NCI-H146 treated with DMSO at 0.1 percent for 48 hours (cell line): Measurements from ENCODE around the gene SNED1.

Experiments used
- DNase-seq: peaks from one replicate; lab custom pipeline; 2025; ENCODE audit not compliant: unreplicated experiment; lab: John Stamatoyannopoulos, UW

SNED1 gene

DNA sequence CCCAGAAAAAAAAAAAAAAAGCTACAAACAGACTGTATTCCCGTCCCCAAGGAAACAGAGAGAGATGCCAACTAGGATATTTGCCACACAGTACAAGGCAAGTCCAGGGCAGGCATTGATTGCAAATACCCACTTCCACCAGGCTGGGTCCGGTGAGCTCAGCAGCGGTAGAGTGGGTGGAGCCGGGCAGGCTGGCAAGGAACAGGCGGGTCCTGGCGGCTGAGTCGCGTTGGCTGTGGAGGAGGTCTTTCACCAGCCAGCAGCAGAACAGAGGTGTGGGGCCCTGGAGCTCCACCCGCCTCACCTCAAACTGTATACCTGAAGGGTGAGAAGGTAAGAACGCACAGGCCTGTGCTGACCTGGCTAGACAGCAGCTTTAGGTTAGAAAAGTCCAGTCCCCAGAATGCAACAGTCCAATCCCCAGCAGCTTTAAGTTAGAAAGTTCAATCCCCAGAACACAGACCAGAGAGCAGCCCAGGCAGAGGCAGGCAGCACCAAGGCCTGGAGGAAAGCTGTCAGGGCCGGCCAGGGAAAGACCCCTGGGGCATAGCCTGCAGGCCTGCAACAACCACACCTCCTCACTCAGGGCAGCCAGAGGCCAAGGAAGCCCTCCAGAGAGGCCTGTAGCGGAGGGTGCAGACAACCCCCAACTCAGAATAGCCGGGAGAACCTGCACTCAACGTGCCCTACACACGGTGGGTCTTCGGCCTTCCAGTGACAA, 125.6 kb downstream of the SNED1 start:
- no peak for DNase-seq

DNA sequence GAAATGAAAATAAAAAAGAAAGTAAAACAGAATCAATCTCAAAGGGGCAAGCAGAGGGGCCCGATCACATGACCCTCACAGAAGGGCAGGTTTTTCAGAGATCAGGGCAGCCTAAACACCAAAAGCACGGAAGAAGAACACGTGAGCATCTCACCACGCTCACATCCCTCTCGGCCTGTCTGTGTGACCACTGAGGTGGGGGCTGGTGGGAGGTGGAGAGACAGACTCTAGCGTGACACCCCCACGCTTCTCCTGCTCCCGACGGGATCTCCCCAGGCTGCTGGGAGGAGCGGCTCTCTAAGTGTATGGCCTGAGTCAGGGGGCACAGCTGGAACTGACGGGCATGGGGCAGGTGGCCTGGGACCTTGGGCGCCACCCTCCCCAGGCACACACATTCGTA, 127.2 kb downstream of the SNED1 start:
- DNase-seq = no peak

DNA sequence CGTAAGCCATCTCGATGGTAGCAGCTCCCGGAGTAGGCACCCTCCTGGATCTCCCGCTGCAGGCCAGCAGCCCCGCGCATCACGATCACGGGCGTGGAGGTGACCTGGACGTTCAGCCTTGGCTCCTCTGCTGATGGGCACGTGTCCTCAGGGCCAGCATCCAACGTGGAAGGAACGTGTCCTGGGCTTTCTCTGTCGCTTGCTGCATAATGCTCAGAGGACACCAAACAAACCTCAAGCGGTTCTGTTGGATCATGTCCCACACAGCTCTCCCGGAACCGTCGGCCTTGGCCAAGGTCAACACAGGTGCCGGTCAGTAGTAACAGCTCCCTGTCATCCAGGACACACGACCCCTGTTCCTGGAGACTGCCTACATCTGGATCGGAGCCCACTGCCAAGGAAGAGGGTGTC, 127.8 kb downstream of the SNED1 start:
- DNase-seq = no peak

DNA sequence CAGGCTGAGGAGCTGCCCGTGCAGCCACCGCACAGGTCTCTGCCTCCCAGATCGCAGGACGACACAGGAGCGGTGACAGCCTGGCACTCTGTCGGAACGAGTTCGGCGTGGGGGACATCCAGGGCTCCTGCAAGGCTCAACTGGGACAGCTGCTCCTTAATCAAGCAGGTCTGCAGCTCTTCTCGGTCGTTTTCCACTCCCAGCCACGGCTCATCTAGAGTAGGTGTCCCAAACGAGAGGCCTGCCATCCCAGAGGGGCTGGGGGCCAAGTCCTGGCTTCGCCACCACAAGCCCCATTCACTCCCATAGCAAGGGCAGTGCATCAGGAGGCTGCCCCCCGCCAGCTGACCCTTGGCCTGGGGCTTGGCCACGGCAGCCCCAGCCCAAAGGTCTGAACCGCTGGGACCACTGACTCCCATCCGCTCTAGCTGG, 128.4 kb downstream of the SNED1 start:
- DNase-seq = no peak

DNA sequence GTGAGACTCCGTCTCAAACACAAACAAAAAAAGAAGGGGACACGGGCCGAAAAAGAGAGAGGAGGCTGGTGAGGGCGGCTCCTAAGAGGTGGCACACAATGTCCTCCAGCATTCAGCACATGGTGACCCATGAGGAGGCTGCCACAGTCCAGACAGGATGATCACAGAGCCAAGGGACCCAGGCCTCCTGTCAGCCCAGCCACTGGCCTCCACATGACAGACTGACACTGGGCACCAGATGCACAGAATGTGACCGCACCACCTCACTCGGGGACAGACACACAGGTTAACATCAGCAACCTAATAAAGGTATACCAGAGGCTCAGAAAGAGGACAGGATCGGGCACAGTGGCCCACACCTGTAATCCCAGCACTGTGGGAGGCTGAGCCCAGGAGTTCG, 129.8 kb downstream of the SNED1 start:
- DNase-seq = no peak

DNA sequence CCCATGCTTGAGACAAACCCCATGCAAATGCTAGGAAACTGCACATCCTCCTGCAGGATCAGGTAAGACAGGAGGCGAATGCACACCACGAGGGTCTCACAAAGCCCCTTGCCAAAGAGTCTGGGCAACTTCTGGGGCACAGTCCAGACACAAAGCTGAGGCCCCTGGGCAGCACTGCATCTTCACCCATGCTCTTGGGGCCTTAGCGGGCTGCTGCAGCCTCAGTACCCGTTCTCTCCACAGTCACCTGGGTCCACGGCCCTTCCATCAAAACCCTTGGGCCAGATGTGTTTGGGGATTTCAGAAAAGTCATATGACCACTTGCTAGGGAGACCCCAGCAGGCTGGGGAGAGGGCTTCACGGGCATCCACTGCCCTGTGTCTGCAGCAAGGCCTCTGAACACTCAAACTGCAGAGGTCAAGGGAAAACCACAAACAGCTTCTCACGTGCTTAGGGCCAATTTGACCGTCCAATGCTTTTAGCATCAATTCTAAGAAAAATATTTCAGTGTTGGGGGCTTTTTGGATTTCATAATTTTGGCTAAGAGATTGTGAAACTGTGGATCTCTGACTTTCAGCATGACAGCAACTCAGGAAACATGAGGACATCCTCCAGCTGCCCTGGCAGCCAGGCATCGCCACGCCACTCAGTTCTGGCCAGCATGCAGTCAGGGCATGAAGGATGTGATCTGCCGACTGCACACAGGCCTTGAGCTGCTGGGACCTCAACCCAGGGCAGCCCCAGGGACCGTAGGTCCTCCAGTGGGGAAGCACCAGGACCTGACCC, 130.9 kb downstream of the SNED1 start:
- DNase-seq = no peak

DNA sequence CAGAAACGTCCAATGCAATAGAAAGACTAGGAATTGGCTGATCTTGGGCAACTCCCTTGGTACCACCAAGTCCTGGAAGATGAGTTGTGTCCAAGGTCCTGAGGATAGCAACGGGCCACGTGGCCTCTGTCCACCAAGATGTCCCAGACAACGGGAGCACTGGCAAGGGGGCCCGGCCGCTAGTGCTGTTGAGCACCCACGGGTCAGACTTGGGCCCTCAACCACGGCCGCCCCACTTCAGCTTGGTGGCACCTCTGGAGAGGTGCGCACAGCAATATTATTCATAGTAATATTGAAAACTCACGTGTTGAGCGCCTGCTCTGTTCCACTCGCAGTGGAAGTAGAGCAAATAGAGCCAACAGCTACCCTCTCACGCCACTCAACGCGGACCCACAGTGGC, 131.9 kb downstream of the SNED1 start:
- DNase-seq = no peak

DNA sequence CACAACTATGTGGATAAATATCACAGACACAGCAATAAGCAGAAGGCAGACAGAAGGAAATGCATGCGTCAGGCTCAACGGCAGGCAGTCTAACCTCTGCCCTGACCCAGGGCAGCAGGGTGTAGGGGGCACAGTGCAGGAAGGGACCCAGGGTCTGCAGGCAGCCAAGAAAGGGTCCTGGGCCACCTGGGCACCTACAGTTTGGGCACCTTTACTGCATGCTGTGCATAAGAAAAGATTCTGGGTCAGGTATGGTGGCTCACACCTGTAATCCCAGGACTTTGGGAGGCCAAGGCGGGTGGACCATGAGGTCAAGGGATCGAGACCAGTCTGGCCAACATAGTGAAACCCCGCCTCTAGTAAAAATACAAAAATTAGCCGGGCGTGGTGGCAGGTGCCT, 133.1 kb downstream of the SNED1 start:
- no peak for DNase-seq

DNA sequence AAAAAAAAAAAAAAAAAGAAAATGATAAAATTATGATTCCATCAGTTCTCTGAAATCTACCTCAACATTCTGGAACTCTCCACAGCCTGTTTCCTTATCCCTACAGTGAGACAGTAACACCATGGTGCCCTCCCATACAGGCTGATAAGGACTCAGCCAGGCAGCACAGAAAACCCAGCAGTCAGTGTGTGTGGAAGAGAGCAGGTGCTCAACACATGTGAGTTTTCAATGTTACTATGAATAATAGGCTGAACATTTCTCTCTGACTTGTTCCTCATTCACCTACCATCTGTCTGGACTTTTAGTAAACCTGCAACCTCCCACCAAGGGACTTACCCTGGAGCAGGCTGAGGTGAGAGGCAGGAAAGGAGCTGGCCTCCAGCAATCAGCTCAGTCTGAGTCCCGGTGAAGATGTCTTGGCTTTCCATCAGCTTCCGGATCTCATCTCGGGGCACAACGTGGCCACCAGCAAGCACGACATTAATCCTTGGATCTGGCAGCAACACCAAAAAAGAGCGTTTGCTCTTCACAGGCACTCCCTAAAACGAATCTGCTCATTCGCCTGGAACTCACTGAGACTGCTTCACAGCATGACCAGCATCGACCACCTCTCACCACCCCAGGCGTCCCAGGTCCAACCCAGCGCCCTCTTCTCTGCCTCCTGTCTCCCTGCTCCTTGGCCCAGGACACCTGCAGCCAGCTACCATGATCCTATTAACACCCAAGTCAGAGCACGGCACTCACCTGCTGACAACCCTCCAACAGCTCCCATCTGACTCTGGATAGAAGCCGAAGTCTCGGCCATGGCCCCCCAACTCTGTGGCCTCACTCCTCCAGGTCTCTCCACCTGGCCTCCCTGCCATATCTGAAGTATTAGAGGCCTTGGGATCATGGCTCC, 134.4 kb downstream of the SNED1 start:
- DNase-seq = no peak

DNA sequence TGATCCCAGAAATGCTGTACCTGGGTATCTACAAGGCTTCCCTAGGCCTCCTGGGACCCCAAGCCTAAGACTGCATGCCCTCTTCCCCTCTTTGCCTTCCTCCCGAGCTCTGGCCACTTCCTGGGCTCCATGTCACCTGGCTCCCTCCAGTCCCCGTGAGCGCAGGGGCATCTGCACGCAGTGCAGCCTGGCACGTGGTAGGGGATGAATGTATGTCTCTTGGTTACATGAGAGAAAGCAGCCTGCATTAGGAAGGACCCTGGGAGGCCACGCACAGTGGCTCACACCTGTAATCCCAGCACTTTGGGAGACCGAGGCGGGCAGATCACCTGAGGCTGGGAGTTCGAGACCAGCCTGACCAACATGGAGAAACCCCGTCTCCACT, 135.0 kb downstream of the SNED1 start:
- DNase-seq = no peak

DNA sequence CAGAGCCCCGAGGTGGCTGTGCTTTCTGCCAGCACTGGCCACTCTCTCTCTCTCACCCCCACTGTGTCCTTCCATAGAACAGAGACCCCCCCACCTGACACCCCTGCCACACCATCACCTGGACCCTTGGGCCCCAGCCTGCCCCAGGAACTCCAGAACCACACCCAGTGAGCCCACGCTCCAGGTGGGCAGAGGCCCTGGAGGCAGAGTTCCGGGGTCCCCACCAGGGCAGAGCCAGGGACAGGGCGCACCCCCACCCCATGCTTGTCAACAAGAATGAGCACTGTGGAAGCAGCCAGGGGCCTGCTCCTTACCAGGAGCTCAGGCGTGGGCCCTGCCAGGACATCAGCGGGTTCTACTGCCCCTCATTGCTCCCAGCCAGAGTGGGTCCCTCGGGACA, 136.3 kb downstream of the SNED1 start:
- DNase-seq = no peak

DNA sequence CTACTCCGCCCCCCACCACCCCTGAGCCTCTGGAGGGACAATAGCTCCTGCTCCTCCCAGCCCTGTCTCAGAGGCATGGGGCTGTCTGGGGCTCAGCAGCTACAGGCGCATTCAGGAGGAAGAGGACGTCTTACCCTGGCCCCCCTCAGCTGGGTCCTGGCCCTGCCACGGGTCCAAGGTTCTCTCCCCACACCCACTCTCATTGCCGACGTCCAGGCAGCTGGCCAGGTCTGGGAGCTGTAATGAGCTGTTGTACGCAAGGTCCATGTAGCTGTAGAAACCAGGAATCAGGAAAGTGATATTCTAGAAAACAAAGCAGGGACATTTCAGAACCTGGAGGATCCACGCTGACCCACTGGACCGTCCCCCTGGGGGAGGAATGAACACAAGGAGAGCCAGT, 137.3 kb downstream of the SNED1 start:
- no peak for DNase-seq

DNA sequence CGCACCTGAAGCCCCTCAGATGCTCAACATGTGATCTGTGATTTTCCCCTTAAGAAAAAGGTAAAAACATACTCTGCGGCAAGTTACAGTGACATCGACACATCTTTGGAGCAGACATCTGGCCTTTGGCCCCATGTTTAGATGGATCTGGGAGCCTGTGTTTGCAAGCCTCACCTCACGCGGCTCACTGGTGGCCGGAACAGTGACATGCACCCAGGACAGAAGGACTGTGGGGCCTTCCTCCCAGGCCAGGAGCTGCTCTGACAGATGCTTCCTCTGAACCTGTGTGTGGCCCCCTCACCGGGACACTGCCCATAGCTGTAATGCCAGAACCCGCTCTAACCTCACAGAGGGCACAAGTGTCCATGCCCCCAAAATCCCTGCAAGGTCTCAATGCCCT, 137.8 kb downstream of the SNED1 start:
- no peak for DNase-seq

DNA sequence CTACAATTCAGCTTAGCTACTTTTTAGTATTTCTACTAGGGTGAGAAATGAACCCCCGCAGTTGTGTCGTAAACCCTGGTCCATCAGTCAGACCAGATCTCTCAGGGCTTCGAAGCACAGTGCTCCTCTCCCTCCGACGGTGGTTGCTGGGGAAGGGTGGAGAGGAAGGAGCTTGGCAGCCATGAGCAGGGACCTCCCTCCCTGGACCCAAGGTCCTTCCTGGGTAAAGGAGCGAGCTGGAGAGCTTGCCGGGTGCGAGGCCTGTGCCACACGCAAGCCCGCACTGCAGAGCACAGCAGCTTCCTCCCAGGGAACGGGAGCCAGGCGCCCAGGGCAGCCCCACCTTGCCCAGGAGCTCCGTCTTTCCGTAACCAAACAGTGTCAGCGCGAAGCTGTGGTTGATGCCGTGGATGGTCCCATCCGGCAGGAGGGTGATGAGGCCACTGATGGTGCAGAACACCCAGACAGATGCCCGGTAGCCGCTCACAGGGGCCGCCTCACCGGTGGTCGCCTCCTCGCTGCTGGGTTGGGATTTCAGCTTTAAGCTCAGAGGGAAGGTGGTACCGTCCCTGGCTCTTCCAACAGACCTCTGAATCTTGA, 138.3 kb downstream of the SNED1 start:
- DNase-seq = no peak

DNA sequence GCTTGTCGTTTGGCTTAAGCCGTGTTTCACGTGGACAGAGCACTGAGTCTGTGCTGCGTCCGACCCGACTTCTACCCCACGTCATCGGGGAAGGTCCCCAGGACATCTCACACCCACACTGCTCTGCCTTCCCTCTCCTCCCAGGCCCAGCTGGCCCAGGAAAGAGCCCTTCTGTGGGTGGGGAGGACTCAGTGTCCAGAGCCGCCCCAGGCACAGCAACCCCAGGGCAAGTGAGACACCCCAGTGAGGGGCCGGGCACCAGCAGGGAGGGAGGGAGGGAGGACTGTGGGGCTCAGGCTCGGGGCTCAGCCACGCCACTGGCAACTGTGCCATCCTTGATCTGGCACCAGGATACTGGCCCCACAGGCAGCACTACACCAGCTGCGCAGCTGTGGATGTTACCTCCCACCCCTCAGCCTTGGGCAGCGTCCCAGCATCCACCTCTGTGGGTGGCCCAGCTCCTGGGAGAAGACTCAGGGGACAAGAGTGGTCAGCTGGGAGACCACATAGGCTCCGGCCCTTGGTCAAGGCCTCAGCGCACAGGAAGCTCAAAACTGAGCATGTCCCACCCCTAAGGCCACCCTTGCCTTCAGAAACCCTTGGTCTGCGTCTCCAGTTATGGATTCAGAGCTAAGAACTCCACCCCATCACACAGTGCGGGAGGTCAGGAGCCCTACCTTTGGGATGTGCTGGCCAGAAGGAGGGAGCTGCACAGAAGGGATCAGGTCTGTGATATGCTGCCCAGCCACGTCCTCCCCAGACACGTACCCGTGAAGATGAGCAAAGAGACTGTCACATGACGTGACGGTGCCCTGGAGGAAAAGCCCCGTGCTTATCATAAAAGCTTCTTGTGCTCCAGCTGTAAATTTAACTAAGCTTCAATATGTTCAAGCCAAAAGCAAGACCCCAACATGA, 139.1 kb downstream of the SNED1 start:
- DNase-seq = no peak

DNA sequence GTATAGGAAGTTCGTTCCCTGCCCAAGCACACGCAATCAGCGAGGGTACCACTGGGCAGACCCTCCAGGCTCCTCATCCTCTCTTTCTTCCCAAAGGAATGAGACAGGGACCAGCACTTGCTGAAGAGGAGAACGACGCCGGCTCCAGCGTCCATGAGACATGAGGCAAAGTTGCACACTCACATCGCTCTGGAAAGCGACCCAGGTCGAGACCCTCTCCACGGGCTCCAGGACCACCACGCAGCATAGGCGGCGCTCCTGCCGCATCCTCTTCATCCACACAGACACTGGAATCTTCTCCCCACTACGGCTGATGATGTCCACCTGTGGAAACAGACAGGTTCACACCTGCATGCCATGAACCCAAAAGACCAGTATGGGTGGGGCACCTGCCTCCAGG, 140.1 kb downstream of the SNED1 start:
- no peak for DNase-seq

DNA sequence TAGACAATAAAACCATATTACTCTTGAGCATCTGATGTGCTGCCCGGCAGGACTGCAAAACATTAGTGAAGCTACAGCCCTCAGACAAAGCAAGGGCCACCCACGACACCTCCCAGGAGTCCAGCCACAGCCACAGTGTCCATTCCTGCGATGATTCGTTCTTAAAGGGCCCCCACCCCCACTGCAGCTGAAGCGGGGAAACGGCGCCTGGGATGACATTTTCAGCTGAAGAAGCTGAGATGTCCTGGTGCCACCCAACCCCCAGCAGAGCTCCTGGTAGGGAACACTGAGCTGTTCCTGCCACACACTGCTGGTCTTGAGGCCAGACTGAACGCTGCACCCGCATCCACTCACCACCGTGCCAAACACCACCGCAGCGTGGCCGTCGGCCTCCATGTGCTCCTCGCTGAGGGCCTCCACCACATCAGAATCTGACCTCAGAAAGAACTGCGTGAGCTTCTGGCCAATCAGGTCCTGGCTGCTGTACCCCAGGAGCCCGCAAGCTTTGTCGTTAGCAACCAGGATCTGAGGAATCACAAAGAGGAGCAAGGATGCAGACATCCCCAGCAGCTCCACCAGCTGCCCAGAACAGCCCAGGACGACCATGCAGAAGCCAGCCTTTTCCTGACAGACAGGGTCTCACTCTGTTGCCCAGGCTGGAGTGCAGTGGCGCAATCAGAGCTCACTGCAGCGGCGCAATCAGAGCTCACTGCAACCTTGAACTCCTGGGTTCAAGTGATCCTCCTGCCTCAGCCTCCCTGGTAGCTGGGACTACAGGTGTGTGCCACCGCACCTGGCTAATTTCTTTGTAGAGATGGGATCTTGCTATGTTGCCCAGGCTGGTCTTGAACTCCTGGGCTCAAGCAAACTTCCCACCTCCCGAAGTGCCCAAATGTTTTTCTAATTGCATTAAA, 141.4 kb downstream of the SNED1 start:
- DNase-seq = no peak

DNA sequence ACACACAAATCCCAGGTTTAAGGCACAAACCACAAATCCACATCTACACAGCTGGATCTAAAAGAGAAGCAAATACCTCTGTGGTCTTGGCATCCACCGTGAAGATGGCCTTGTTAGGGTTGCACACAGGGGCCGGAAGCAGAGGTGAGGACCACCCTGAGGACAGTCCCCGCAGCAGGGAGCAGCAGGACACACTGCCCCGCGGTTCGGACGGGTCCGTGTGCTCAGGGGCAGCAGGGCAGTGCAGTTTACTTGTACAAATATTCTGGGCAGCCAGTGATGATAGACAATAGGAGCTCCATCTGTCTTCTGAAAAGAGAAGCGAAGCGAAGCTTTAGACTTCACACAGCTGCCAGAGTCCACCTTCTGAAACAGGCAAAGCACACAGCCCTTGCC, 142.0 kb downstream of the SNED1 start:
- DNase-seq = no peak

DNA sequence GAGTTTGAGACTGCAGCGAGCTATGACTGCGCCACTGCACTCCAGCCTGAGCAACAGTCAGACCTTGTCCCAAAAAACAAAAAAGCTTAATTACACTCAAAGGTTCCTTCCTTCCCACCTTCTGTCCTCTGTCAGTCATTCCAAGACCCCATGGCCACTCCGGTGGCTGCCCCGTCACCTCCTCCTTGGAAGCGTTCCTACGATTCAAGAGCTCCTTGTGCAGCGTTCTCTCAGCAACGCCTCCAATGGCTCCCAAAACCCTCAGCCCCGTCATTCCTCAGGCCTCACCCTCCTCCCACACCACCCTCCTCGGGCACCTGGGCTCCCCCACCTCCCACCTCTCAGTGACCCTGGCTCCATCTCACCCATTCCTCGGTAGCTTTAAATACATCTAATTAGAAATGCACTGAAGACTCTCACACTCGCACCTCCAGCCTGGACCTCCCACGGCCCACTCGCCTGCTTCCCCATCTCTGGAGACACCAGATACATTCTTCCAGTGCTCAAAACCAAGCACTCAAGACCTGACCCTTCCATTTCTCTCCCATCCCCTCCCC, 142.9 kb downstream of the SNED1 start:
- DNase-seq = no peak
